ENCODE data around the gene PTPRN2. TPM values are rescaled to one million over a fixed set of nuclear protein-coding genes. Genes with fewer than 3 reads are reported as not detected.

Gene PTPRN2
- total and polyA plus RNA-seq, 2 donors (not counting 3 experiments of a cell fraction or from before 2014, with no cell fraction given): 0.62 to 0.88 TPM

GRCh38 chr7:158529181-158530096 is 58.2 kb downstream of the PTPRN2 start:
- Histone ChIP-seq H3K4me3 (replicated peaks in 1 of 3; ENCODE audit: insufficient read depth in 1 of 3, low read depth in 1 of 3, low read length in 3 of 3) (no peak overlapping the region), H4K20me1 (replicated peaks; ENCODE audit: control insufficient read depth, extremely low read depth, insufficient read depth, low read length) (no peaks in the 10 kb centered on the region), H3K79me2 (ENCODE audit: control insufficient read depth, insufficient read depth, low read length) (no peaks in the 10 kb centered on the region), H3K27me3 (ENCODE audit: control insufficient read depth in 2 of 2, insufficient read depth in 2 of 2, low read length in 2 of 2) (no peaks in the 10 kb centered on the region), H3K36me3 (ENCODE audit: control insufficient read depth in 2 of 2, extremely low read depth in 1 of 2, insufficient read depth in 2 of 2, low read length in 2 of 2) (no peaks in the 10 kb centered on the region), H3K9me1 (replicated peaks; ENCODE audit: control insufficient read depth, extremely low read depth, insufficient read depth, low read length) (no peaks in the 10 kb centered on the region), H3K27ac (ENCODE audit: insufficient read depth, low read depth, low read length) (no peak overlapping the region), H3K9ac (replicated peaks; ENCODE audit: extremely low read depth, insufficient read depth, low read length) (no peak overlapping the region), H3K4me1 (ENCODE audit: control insufficient read depth, extremely low read depth, insufficient read depth, low read length) (no peaks in the 10 kb centered on the region), H3K9me3 (replicated peaks; ENCODE audit: control insufficient read depth, insufficient read depth, low read length) (peaks cover 5% of the 10 kb centered on the region), H3K4me2 (ENCODE audit: insufficient read depth, low read length) (no peak overlapping the region), H2AFZ (ENCODE audit: low read depth, low read length) (no peak overlapping the region)
- ChIA-PET POLR2A (no interaction called here), CTCF (no interaction called here)
- TF ChIP-seq EZH2 (IDR thresholded peaks at IDR 0.05; ENCODE audit: borderline replicate concordance, low read depth, low read length, severe bottlenecking): no peak
- no peak for TF ChIP-seq POLR2AphosphoS5 (IDR thresholded peaks at IDR 0.05; ENCODE audit: insufficient read depth, low read depth, low read length)
- TF ChIP-seq JUN (IDR thresholded peaks at IDR 0.05; ENCODE audit: borderline replicate concordance, insufficient read depth, insufficient read length, low read depth): no peak
- TF ChIP-seq GATA2 (IDR thresholded peaks at IDR 0.05; ENCODE audit: insufficient read depth, insufficient read length, low read depth, low read length): no peak
- no TSS peak for BruUV-seq (replicated peaks)
- intact Hi-C loops (cut with micrococcal nuclease): no loop called here
- no peak for FAIRE-seq
- no peak for DNase-seq (ENCODE audit: low read depth, low spot score)
- dilution Hi-C loops (cut with MboI; ENCODE audit: extremely low pct_ligation_motif_present, low sequenced_read_pairs): no loop called here

- TF ChIP-seq, protein P1, sequence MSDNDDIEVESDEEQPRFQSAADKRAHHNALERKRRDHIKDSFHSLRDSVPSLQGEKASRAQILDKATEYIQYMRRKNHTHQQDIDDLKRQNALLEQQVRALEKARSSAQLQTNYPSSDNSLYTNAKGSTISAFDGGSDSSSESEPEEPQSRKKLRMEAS (IDR thresholded peaks at IDR 0.05; ENCODE audit: insufficient read depth, insufficient read length): no peak
- no peak for TF ChIP-seq GATA2 (IDR thresholded peaks at IDR 0.05; ENCODE audit: insufficient read depth, insufficient read length, low read depth, low read length)
- no peak for TF ChIP-seq MYC (IDR thresholded peaks at IDR 0.05; ENCODE audit: low read depth, low read length)
- no peak for TF ChIP-seq EZH2 (IDR thresholded peaks at IDR 0.05; ENCODE audit: borderline replicate concordance, low read depth, low read length, severe bottlenecking)
- TF ChIP-seq, protein P2, sequence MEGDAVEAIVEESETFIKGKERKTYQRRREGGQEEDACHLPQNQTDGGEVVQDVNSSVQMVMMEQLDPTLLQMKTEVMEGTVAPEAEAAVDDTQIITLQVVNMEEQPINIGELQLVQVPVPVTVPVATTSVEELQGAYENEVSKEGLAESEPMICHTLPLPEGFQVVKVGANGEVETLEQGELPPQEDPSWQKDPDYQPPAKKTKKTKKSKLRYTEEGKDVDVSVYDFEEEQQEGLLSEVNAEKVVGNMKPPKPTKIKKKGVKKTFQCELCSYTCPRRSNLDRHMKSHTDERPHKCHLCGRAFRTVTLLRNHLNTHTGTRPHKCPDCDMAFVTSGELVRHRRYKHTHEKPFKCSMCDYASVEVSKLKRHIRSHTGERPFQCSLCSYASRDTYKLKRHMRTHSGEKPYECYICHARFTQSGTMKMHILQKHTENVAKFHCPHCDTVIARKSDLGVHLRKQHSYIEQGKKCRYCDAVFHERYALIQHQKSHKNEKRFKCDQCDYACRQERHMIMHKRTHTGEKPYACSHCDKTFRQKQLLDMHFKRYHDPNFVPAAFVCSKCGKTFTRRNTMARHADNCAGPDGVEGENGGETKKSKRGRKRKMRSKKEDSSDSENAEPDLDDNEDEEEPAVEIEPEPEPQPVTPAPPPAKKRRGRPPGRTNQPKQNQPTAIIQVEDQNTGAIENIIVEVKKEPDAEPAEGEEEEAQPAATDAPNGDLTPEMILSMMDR (IDR thresholded peaks at IDR 0.05; ENCODE audit: extremely low read depth in 1 of 2, insufficient read depth in 1 of 2, low read depth in 1 of 2, low read length in 2 of 2): no peak
- no peak for TF ChIP-seq POLR2A (IDR thresholded peaks at IDR 0.05; ENCODE audit: low read depth, low read length)
- TF ChIP-seq POLR2AphosphoS5 (IDR thresholded peaks at IDR 0.05; ENCODE audit: insufficient read depth, low read depth, low read length): no peak
- TF ChIP-seq JUN (IDR thresholded peaks at IDR 0.05; ENCODE audit: borderline replicate concordance, insufficient read depth, insufficient read length, low read depth): no peak
- no peak for TF ChIP-seq FOS (IDR thresholded peaks at IDR 0.05; ENCODE audit: borderline replicate concordance, insufficient read depth, low read length)
- no peaks in the 10 kb centered on the region for H3K36me3 ChIP-seq (ENCODE audit: control insufficient read depth in 2 of 2, extremely low read depth in 1 of 2, insufficient read depth in 2 of 2, low read length in 2 of 2)
- H2AFZ ChIP-seq (ENCODE audit: low read depth, low read length): no peak overlapping the region
- no peak for DNase-seq (ENCODE audit: low read depth, low spot score)
- H3K27ac ChIP-seq (ENCODE audit: insufficient read depth, low read depth, low read length): no peak overlapping the region
- H3K79me2 ChIP-seq (ENCODE audit: control insufficient read depth, insufficient read depth, low read length): no peaks in the 10 kb centered on the region
- CTCF ChIA-PET: no interaction called here
- H4K20me1 ChIP-seq (replicated peaks; ENCODE audit: control insufficient read depth, extremely low read depth, insufficient read depth, low read length): no peaks in the 10 kb centered on the region
- no peaks in the 10 kb centered on the region for H3K9me1 ChIP-seq (replicated peaks; ENCODE audit: control insufficient read depth, extremely low read depth, insufficient read depth, low read length)
- no peak overlapping the region for H3K4me3 ChIP-seq (replicated peaks in 1 of 3; ENCODE audit: insufficient read depth in 1 of 3, low read depth in 1 of 3, low read length in 3 of 3)
- no TSS peak for BruUV-seq (replicated peaks)
- H3K9me3 ChIP-seq (replicated peaks; ENCODE audit: control insufficient read depth, insufficient read depth, low read length): peaks cover 5% of the 10 kb centered on the region
- no peaks in the 10 kb centered on the region for H3K27me3 ChIP-seq (ENCODE audit: control insufficient read depth in 2 of 2, insufficient read depth in 2 of 2, low read length in 2 of 2)
- no peak overlapping the region for H3K9ac ChIP-seq (replicated peaks; ENCODE audit: extremely low read depth, insufficient read depth, low read length)
- no peak for FAIRE-seq
- H3K4me1 ChIP-seq (ENCODE audit: control insufficient read depth, extremely low read depth, insufficient read depth, low read length): no peaks in the 10 kb centered on the region
- POLR2A ChIA-PET: no interaction called here
- dilution Hi-C loops (cut with MboI; ENCODE audit: extremely low pct_ligation_motif_present, low sequenced_read_pairs) (no loop called here), intact Hi-C loops (cut with micrococcal nuclease) (no loop called here)
- no peak overlapping the region for H3K4me2 ChIP-seq (ENCODE audit: insufficient read depth, low read length)
Observed at GRCh38 chr7:158527915-158528502, 59.6 kb downstream of the PTPRN2 start.

Measured in endothelial cell of umbilical vein (primary cell).